ENCODE data around the gene KRTAP11-1.

KRTAP11-1 gene

GRCh38 chr21:30839304-30839703 is 42.1 kb downstream of the KRTAP11-1 start:
- Histone ChIP-seq H3K9ac (ENCODE audit: low read length) (no peak overlapping the region), H3K36me3 (ENCODE audit: control insufficient read depth, insufficient read depth, low read length) (no peaks in the 10 kb centered on the region), H3K27ac (ENCODE audit: low read depth, low read length) (no peak overlapping the region), H3K4me3 (ENCODE audit: low read depth, low read length) (no peak overlapping the region), H3K27me3 (ENCODE audit: control insufficient read depth, insufficient read depth, low read length) (no peaks in the 10 kb centered on the region), H3K4me1 (ENCODE audit: control insufficient read depth, insufficient read depth, low read length) (no peaks in the 10 kb centered on the region), H3K9me3 (ENCODE audit: control insufficient read depth, insufficient read depth, low read depth, low read length) (no peaks in the 10 kb centered on the region)

- Histone ChIP-seq H3K36me3 (ENCODE audit: control insufficient read depth, insufficient read depth, low read length) (no peaks in the 10 kb centered on the region), H3K4me3 (ENCODE audit: low read depth, low read length) (no peak overlapping the region), H3K9me3 (ENCODE audit: control insufficient read depth, insufficient read depth, low read depth, low read length) (no peaks in the 10 kb centered on the region), H3K27ac (ENCODE audit: low read depth, low read length) (no peak overlapping the region), H3K4me1 (ENCODE audit: control insufficient read depth, insufficient read depth, low read length) (no peaks in the 10 kb centered on the region), H3K9ac (ENCODE audit: low read length) (no peak overlapping the region), H3K27me3 (ENCODE audit: control insufficient read depth, insufficient read depth, low read length) (no peaks in the 10 kb centered on the region)
These were observed 42.8 kb downstream of the KRTAP11-1 start for GRCh38 chr21:30838536-30838935.

GRCh38 chr21:30831194-30831765 is 50.1 kb downstream of the KRTAP11-1 start:
- no peak overlapping the region for H3K4me3 ChIP-seq (ENCODE audit: low read depth, low read length)
- no peaks in the 10 kb centered on the region for H3K27me3 ChIP-seq (ENCODE audit: control insufficient read depth, insufficient read depth, low read length)

More at GRCh38 chr21:30831194-30831765, 50.1 kb downstream of the KRTAP11-1 start:
- Histone ChIP-seq H3K4me1 (ENCODE audit: control insufficient read depth, insufficient read depth, low read length) (no peaks in the 10 kb centered on the region), H3K36me3 (ENCODE audit: control insufficient read depth, insufficient read depth, low read length) (no peaks in the 10 kb centered on the region), H3K27ac (ENCODE audit: low read depth, low read length) (no peak overlapping the region), H3K9me3 (ENCODE audit: control insufficient read depth, insufficient read depth, low read depth, low read length) (peaks cover 3% of the 10 kb centered on the region; the same call in 1 of the 2 replicates), H3K9ac (ENCODE audit: low read length) (no peak overlapping the region)
